Astrocyte (in vitro differentiated cells and primary cell): ENCODE measurements around the gene PPIA.

Experiments used
- CTCF ChIP-seq: IDR thresholded peaks from 2 replicates; pipeline ENCODE4 v1.5.1; 2011; ENCODE audit warnings: low read depth, mild to moderate bottlenecking, inconsistent platforms, low read length, moderate library complexity; ENCODE audit not compliant: insufficient read depth
- EZH2 ChIP-seq: IDR thresholded peaks from 2 replicates; pipeline ENCODE4 v1.6.1; 2012; ENCODE audit warnings: mild to moderate bottlenecking, low read length, inconsistent platforms; ENCODE audit not compliant: insufficient read depth

DNA sequence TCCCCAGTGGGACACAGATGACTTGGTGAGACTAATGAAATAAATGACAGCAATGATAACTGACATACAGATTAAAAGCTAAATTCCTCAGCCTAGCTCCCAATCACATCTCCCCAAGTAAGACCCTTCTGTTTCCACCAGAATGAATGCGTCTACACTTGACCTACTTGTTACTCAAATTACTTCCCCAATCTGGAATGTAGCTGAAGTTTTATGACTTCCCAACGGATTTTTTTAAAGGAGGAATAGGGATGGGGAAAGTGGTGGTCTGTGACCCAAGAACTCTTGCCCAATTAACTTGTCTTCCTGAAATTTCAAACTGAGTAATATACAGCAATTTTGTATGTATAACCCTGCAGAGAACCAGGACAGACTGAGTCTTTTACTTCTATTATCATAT is 42.3 kb downstream of the PPIA start:
- TF ChIP-seq CTCF: no peak
- no peak for TF ChIP-seq EZH2
